Stromal cell of bone marrow (primary cell): ENCODE results near the gene GRXCR2.
"Not testable (repeated sequence)": the region's sequence is repeated elsewhere in the genome, so short reads cannot be mapped to it uniquely, and the experiment has no call there.

Experiments
- DNase-seq: peaks from one replicate; pipeline ENCODE4 v3.0.0-alpha.2; 2012; ENCODE audit warnings: low read depth

GRXCR2 gene, protein sequence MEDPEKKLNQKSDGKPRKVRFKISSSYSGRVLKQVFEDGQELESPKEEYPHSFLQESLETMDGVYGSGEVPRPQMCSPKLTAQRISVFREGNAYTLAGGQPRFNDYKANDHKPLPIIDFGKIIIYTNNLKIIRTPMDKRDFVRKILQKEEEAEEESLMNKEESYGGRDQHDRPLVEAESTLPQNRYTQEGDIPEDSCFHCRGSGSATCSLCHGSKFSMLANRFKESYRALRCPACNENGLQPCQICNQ

GRCh38 chr5:145872914-145873313 is at the start of gene GRXCR2:
GRXCR2 (minus strand) TSS chr5:145873014; CDS start chr5:145872968, 46 bp downstream.
- DNase-seq: no peak

DNA sequence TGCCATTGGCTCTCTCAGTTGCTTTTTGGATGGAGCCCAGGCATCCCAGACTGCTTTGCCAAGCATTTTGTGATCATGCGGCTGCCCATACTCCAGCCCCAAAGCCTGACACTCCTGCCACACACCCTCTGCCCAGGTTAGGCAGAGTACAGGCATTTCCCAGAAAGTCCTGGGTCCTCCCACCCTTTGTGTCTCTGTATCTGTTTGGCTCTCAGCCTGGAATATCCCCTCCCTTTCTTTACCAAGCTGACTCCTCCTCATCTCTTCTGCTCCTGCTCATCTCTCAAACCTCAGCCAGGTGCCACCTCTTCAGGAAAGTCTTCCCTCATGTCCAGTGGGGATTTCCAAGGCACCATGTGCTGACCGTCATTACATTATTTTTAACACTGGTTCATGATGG is 49.2 kb upstream of the GRXCR2 start:
- DNase-seq: no peak

DNA sequence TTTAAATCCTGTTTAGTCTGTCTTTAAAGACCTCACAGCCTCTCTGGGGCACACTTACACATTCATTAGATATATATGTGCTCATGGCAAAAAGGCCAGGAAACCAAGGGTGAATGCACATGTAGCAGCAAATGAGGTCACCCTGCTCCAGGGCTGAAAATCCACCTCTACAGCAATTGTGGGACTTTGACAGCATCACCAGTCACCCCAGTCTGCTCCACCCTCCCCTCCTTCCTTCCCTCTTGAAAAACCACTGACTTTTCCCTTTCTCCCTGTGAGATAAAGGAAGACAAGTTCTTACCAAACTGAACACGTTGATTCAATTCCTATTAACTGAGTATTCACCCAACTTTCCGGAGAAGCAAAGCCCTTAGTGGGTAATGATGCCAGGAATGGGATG is 48.4 kb upstream of the GRXCR2 start:
- DNase-seq: no peak

DNA sequence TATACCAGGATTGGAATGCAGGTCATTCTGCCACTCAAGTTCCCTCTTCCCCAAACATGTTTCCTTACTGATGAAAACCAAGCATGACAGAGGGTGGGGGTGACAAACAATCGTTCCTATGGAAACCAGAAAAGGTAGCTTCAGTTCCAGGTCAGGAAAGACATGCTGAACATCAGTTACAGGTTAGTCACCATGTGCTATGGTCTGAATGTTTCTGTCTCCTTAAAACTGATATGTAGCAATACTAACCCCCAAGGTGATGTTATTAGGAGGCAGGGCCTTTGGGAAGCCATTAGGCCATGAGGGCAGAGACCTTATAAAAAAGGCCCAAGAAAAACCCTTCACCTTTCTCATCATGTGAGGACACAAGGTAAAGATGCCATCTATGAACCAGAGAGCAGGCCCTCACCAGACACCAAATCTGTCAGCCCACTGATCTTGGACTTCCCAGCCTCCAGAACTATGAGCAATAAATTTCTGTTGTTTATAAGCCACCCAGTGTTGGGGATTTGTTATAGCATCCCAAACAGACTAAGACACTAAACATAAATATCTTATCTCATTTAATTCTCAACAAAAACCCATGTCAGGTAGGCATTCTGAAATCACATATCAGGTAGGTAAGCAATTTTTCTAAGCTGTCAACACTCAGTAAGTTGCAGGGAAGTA is 47.9 kb upstream of the GRXCR2 start:
- DNase-seq: no peak

GRCh38 chr5:145919413-145919812 is 46.6 kb upstream of the GRXCR2 start:
- DNase-seq: no peak

DNA sequence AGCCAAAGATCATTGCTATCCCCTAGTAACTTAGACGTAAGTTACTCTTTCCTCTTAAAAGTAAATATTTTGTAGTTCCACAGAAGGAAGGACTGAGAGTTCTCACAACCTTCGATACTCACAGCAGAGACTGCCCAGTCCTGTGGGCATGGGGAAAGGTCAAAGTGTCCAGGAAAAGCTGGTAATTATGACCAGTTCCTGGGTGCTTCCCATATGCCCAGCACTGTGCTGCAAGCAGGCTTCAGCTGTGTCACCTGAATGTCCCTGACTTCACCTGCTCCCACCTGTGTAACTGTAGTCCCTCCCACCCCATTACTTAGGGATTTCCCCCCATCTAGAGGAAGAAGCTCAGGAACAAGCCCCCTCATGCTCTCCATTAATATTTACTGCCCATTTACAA is 45.6 kb upstream of the GRXCR2 start:
- DNase-seq: no peak

- no peak for DNase-seq
These were observed 44.5 kb upstream of the GRXCR2 start for GRCh38 chr5:145917288-145917687.

DNA sequence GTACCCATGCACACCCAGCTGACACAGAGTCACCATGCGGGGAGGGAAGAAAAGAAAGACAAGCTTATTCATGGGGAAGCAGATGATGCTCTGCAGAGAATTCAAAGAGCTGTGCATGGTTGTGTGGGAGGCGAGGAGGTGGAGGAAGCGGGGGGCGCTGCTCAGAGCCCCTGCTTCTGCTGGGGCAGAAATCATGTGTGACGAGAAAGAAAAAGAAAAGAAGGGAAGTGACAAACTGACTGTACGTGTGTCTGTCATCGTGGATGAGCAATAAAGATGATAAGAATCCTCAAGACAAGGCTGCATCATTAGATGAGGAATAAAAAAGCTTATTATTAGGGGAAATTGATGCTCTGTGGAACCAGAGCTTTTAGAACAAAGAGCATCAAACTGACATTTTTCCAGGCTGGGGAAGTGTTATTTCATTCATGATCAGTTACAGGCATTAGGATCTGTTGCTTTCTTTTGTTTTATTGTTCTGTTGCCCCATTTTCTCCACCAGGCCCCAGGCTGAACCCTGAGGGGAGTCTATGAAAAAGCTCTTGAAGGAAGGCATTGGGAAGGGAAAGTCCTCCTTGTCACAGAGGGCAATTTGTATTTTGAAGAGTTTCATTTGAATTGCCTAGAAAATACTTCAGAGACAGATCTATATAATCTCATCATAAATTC is 43.3 kb upstream of the GRXCR2 start:
- no peak for DNase-seq

DNA sequence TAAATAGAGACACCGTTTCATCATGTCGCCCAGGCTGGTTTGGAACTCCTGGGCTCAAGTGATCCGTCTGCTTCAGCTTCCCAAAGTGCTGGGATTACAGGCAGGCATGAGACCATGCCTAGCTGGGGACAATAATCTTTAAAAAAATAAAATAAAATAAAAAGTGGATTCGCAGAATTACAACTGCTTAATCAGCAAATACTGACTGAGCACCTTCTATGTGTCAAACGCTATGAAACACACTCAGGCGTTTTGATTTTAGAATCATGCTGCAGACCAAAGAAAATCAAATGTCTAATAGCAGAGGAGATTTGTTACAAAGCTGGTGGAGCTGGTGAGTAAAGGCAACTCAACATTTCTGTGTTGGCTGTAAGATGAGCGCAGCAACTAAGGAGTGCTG is 40.9 kb upstream of the GRXCR2 start:
- no peak for DNase-seq

DNA sequence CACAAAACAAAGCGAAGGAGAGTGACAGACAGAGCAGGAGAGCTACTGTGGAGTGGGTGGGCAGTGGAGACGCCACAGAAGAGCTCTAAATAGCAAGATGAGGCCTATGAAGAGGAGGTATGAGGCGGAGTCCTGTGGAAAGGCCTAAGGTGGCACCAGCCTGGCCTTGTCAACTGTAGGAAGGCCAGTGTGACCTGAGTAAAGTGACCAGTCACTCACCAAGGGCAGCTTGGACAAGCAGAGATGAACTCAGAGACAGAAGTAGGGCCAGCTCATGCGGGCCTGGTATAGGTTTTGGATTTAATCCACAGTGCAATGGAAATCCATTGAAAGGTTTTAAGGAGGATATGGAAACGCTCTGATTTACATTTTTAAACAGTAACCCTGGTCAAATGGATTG is 39.8 kb upstream of the GRXCR2 start:
- no peak for DNase-seq

- DNase-seq: no peak
These were observed 39.2 kb upstream of the GRXCR2 start for GRCh38 chr5:145912019-145912418.

DNA sequence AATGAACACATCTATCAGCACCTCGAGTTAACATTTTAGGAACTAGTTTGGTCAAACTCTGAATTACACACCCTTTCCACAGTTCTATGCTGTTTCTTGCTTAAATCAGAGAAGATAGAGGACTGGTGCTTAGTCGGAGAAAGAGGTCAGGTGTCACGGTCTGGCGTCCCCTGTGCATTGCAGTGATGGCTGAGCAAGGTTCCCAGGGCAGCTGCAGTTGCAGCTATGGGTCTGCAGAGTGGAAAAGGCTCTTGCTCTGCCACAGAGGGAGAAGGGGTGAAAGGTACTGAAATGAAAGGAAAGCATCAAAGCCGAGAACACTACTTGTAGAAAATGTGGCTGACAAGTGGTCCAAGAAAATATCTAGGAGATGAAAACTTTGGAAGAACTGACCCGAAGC is 38.4 kb upstream of the GRXCR2 start:
- no peak for DNase-seq

DNA sequence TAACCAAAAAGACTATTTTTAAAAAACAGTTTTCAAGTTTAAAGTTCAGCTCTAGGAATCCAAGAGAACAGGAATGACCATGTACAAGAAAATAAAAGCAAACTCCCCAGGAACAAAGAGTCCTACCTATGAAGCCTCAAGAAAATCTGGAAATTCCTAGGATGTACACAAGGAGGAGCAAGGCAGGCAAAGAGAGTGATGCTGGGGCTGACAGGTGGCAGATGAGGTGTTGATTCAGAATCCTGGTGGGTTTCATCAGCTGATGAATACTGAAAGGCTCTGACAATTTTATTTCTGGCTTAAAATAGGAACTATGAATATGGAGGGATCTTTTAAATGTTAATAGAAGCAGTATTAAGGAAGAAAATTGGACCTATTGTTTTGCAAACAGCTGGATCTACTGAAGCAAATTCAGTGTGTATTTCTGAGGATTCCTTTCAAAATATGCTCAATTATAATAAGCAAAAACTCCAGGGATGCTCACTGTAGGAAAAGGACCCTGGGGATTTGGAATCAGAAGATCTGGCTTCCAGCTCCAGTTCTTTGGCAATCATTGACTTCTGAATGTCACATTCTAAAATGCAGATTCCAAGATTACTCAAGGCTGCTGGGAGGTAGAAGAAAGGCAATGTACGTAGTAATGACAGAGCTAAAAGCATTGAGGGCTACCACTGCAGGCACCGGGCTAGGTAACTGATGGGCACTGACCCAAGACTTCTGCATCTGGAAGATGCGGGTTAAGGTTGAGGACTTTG is 35.6 kb upstream of the GRXCR2 start:
- no peak for DNase-seq

DNA sequence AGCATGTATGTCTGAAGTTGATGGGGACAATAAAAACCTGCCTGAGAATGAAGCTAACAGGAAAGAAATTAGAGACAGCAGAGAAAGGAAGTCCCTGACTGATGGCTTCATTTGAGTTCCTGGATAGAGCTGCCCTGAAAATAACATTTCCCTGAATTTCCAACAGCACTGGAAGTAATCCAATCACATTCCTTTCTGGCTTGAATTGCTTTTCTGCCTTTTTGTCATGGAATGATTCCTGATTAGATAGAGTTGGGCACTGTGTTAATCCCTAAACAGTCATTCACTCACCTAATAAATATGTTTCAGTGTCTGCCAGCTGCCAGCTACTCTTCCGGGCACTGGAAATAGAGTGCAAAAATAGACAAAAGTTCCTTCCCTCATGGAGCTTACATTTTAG is 33.6 kb upstream of the GRXCR2 start:
- DNase-seq: no peak

GRCh38 chr5:145904743-145905142 is 31.9 kb upstream of the GRXCR2 start:
- DNase-seq: no peak

GRCh38 chr5:145903867-145904266 is 31.1 kb upstream of the GRXCR2 start:
- peak; percentile 45 for DNase-seq

DNA sequence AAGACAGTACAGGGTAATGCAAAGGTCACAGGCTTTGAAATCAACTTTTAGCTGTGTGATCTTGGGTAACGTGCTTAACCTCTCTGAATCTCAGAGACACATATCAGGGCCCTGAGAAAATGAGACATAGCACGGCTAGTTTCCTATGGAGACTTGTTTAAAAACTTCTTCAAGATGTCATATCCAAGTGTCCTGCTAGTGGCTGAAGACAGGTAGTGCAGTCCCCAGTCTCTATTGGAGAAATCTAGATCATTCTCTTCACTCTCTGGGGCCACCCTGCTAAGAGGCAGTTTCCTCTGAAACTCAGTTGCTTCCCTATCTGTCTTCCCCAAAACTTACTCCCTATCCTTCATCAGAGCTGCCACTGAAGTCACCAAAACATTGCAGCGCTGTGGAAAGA is 30.3 kb upstream of the GRXCR2 start:
- no peak for DNase-seq

DNA sequence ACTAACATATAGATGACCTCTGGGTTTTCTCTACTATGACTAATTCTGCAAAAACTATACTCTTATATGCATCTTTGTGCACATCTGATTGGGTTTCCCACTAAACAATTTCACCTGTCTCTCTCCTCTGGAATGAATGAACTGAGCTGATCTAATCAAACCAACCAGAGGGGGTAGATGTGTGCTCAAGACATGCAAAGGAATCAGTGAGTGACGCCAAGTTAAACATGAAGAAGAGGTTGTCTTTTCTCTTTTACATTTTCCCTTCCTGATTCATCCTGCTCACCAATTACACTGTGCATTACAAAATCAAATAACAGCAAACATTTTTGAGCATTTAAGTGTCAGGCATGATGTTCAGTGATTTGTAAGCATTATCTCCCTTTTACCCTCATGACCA is 29.6 kb upstream of the GRXCR2 start:
- no peak for DNase-seq

DNA sequence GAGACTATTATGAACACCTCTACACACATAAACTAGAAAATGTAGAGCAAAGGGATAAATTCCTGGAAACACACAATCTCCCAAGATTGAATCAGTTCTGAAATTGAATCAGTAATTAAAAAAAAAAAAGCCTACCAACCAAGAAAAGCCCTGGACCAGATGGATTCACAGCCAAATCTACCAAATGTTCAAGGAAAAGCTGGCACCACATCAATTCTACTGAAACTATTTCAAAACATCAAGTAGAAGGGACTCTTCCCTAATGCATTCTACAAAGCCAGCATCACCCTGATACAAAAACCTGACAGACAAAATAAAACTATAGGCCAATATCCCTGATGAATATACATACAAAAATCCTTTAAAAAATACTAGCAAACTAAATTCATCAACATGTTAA is 25.4 kb upstream of the GRXCR2 start:
- DNase-seq: no peak

- DNase-seq: not testable (repeated sequence)
These were observed 18.6 kb upstream of the GRXCR2 start for GRCh38 chr5:145891378-145891777.

DNA sequence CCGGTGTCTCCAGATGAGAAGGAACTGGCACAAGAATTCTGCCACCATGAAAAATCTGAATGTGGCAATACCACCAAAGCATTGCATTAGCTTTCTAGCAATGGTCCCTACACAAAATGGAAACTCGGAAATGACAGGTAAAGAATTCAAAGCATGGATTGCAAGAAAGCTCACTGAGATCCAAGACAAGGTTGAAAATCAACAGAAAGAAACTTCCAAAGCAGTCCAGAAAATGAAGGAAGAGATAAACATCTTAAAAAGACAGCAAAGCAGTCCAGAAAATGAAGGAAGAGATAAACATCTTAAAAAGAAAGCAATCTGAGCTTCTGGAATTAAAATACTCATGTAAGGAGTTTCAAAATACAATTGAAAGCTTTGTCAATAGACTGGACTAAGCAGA is 16.8 kb upstream of the GRXCR2 start:
- DNase-seq: no peak

DNA sequence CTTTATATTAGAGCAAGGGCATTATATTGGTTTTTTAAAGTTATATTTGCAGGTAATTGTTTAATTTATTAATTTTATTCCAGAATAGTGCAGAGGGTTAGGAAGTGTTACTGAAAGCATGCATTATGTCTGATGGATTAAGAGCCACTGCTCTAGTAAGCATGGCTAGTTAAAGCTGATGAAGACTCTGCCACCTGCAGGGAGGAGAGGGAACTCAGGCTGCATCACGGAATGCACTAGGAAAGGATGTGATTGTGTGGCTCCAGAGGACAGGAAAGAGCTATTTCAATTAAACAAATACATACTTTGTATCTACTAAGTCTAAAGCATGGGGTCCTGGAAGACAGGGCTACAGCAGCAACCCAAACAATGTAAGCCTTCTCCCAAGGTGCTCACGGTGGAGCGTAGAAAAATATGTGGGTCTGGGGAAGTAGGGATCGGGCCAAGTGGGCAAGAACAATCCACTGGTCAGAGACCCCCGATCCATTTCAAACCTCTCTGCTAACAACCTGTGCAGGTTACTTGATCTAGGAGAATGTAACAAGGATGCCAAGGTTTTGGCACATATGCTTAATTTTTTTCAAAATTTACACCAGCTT is 15.3 kb upstream of the GRXCR2 start:
- DNase-seq: peak; percentile 36
